Lower leg skin (tissue), 4 donors: Measurements from ENCODE around the gene HEPACAM. TPM values are rescaled to one million over a fixed set of nuclear protein-coding genes. Genes with fewer than 3 reads are reported as not detected.

ENCODE experiments used
- DNase-seq, 2 donors: peaks; one replicate each; pipeline ENCODE4 v3.0.0-alpha.2; 2019; ENCODE audit warnings: low spot score in 2 of 2
- H3K4me3 ChIP-seq: fragments of 200-600 bp; sonication (generic); 2 replicates; pipeline ENCODE4 v1.5.1; 2017; ENCODE audit warnings: mild to moderate bottlenecking, low read depth; ENCODE audit not compliant: poor library complexity, severe bottlenecking
- CTCF ChIP-seq, 3 donors: fragments of 450-650 bp; IDR thresholded peaks; one replicate each; pipeline ENCODE4 v1.5.1; 2016; ENCODE audit warnings: antibody characterized with exemption in 3 of 3, mild to moderate bottlenecking in 3 of 3, moderate library complexity in 2 of 3
- POLR2A ChIP-seq, 2 donors: fragments of 450-650 bp; IDR thresholded peaks; one replicate each; pipeline ENCODE4 v1.6.1; 2016 to 2017; ENCODE audit warnings: antibody characterized with exemption in 2 of 2, mild to moderate bottlenecking in 1 of 2, moderate library complexity in 1 of 2
- WGBS, 2 donors: methylation state at CpG; one replicate each; pipeline ENCODE4 v1.1.5; 2018; 5-methylcytosine and 5-hydroxymethylcytosine counted together
- intact Hi-C: fragments of 100-400 bp; cut with DNase I; formaldehyde crosslinking; loops from one replicate; pipeline ENCODE4 v1.15.0; 2023; ENCODE audit warnings: low total_unique reads
- total RNA-seq, 4 donors: library from RNA; depleted of rRNA; stranded (reverse); fragments of >200 nt; gene quantifications; one replicate each; pipeline ENCODE4 v1.1.0, GENCODE V29; 2016

Gene HEPACAM
- total RNA-seq, 4 donors from 2014 or later = 0.06 to 1.9 (median 0.97) TPM; not detected in 1

GRCh38 chr11:124934862-124935547, 842 bp downstream of the HEPACAM start:
- DNase-seq = no peak
- H3K4me3 ChIP-seq = no peak overlapping the region
- TF ChIP-seq CTCF (IDR thresholded peaks at IDR 0.05) = no peak
- TF ChIP-seq POLR2A (IDR thresholded peaks at IDR 0.05) = no peak
- 81 to 85% methylated on average over 4 of the region's 4 CpGs for WGBS, 2 donors
- intact Hi-C loops = no loop called here

DNA sequence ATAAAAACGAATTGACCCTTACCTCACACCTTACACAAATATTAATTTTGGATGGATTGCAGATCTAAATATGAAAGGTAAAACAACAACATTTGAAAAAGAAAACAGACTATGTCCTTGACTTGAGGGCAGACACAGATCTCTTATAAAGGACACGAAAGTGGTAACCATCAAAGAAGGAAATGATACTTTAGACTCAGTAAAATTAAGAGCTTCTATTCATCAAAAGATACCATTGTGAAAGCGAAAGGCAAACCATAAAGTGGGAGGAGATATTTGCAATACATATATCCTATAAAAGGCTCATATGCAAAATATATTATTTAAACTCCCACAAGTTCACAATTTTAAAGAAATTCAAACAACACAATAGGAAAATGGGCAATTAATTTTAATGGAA, 5.0 kb downstream of the HEPACAM start:
- intact Hi-C loops = no loop called here
- H3K4me3 ChIP-seq = no peak overlapping the region
- TF ChIP-seq CTCF (IDR thresholded peaks at IDR 0.05) = no peak
- no peak for TF ChIP-seq POLR2A (IDR thresholded peaks at IDR 0.05)
- no peak for DNase-seq
- 72 to 74% methylated on average over 3 of the region's 3 CpGs for whole genome bisulfite sequencing, 2 donors

- WGBS, 2 donors = 46 to 49% methylated on average over 4 of the region's 4 CpGs
- H3K4me3 ChIP-seq = no peak overlapping the region
- TF ChIP-seq CTCF (IDR thresholded peaks at IDR 0.05) (no peak), POLR2A (IDR thresholded peaks at IDR 0.05) (no peak)
- peak in 1 of 2 donors; percentile 46 for DNase-seq
- intact Hi-C loops = no loop called here
Measured at GRCh38 chr11:124928942-124929665, 6.7 kb downstream of the HEPACAM start.

DNA sequence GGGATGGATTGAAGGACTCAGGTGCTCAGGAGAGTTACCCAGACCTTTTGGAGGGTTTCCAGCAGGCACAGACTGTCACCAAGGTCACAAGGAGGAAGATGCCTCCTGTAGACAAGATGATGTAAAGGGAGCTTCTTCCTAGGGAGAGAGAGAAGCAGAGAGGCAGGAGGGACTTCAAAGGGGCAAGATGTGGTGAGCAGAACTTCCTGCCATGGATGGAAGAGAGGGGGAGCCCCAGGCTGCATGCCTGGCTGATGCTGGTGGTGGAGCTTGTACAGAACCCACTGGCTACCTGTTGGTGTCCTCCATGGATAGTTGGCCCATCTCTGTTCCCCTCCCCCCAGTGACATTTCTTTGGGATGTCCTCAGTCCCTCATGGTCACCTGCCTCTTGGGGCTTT, 12.6 kb downstream of the HEPACAM start:
- intact Hi-C loops = no loop called here
- no peak for DNase-seq
- H3K4me3 ChIP-seq = no peak overlapping the region
- no peak for TF ChIP-seq POLR2A (IDR thresholded peaks at IDR 0.05)

- DNase-seq = no peak
- TF ChIP-seq POLR2A (IDR thresholded peaks at IDR 0.05) (no peak), CTCF (IDR thresholded peaks at IDR 0.05) (no peak)
- intact Hi-C loops = no loop called here
- H3K4me3 ChIP-seq = no peak overlapping the region
- WGBS, 2 donors = 86 to 91% methylated on average over 4 of the region's 4 CpGs
Measured at GRCh38 chr11:124922831-124923230, 13.0 kb downstream of the HEPACAM start.

DNA sequence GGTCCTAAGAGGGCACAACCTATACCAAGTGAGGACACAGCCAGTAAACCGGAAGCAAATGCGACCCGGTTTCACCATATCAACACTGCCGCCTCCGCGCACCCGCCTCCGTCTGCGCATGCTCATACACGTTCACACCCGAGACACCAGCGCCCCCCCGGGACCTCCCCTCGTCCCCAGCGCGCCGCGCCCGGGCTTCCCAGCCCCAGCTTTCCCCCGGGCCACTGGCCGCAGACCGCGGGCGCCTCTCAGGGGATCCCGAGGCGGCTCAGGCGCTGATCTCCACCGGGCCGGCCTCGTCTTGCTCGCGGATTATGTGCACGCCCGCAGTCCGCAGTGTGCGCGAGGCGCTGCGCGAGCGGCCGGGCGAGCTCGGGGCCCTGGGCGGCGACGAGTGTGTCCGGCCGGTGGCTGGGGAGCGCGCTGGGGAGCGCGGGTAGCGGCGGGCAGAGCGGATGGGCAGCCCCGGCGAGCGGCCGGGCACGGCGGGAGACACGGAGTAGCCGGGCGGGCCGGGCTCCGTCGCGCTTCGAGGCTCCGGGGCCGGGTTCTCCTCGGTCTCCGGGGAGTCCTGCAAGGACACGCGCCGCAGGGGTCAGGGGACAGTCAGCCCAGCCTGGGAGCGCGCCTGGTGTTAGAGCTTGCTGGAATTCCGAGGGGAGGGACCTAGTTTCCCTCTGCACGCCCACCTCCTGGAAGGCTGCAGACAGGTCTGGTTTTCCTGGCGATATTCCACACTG, 14.8 kb downstream of the HEPACAM start:
- TF ChIP-seq POLR2A (IDR thresholded peaks at IDR 0.05) = no peak
- TF ChIP-seq CTCF (IDR thresholded peaks at IDR 0.05) = no peak
- WGBS, 2 donors = 9 to 12% methylated on average over 29 to 43 of the region's 82 CpGs
- intact Hi-C loops = no loop called here
- peak overlapping the region; percentile 19 for H3K4me3 ChIP-seq
- DNase-seq = peak; percentile 44 to 94
